HUES6 (cell line): ENCODE results near the gene SCT.

ENCODE experiments used
- H3K27ac ChIP-seq: 2 replicates; pipeline ENCODE4 v1.7.0; 2013; ENCODE audit warnings: low read depth, mild to moderate bottlenecking, low read length, inconsistent platforms
- H3K27me3 ChIP-seq: 2 replicates; pipeline ENCODE4 v1.6.1; 2013; ENCODE audit warnings: low read length; ENCODE audit not compliant: control insufficient read depth, insufficient read depth
- H3K36me3 ChIP-seq: 2 replicates; pipeline ENCODE4 v1.6.1; 2013; ENCODE audit warnings: low read length; ENCODE audit not compliant: control insufficient read depth, insufficient read depth
- H3K4me1 ChIP-seq: 2 replicates; pipeline ENCODE4 v1.6.1; 2013; ENCODE audit warnings: low read length; ENCODE audit not compliant: control insufficient read depth, insufficient read depth
- H3K4me3 ChIP-seq: 2 replicates; pipeline ENCODE4 v1.5.1; 2013; ENCODE audit warnings: low read depth, low read length
- H3K9ac ChIP-seq: one replicate; pipeline ENCODE4 v1.6.1; 2013; ENCODE audit warnings: mild to moderate bottlenecking, low read length
- H3K9me3 ChIP-seq: 2 replicates; pipeline ENCODE4 v1.6.1; 2013; ENCODE audit warnings: low read depth, low read length; ENCODE audit not compliant: control insufficient read depth, insufficient read depth

Gene SCT

GRCh38 chr11:579830-580601 lies 47.0 kb downstream of the SCT start:
- H3K9me3 ChIP-seq: no peaks in the 10 kb centered on the region
- H3K4me3 ChIP-seq: no peak overlapping the region
- no peak overlapping the region for H3K27ac ChIP-seq
- H3K4me1 ChIP-seq: peaks cover 15% of the 10 kb centered on the region
- peaks cover 31% of the 10 kb centered on the region for H3K36me3 ChIP-seq
- peak overlapping the region; percentile 19 for H3K9ac ChIP-seq
- peaks cover 6% of the 10 kb centered on the region for H3K27me3 ChIP-seq

GRCh38 chr11:578276-579035 lies 48.5 kb downstream of the SCT start:
- Histone ChIP-seq H3K27ac (no peak overlapping the region; the same call in 1 of the 2 replicates), H3K9ac (no peak overlapping the region), H3K4me1 (peaks cover 23% of the 10 kb centered on the region), H3K4me3 (peak overlapping the region; percentile 99; the same call in 1 of the 2 replicates), H3K27me3 (peaks cover 16% of the 10 kb centered on the region), H3K9me3 (no peaks in the 10 kb centered on the region), H3K36me3 (peaks cover 21% of the 10 kb centered on the region)

- peaks cover 23% of the 10 kb centered on the region for H3K4me1 ChIP-seq
- H3K9me3 ChIP-seq: no peaks in the 10 kb centered on the region
- peak overlapping the region; percentile 99 for H3K4me3 ChIP-seq
- peaks cover 19% of the 10 kb centered on the region for H3K36me3 ChIP-seq
- peak overlapping the region; percentile 99 for H3K9ac ChIP-seq
- peaks cover 20% of the 10 kb centered on the region for H3K27me3 ChIP-seq
- no peak overlapping the region for H3K27ac ChIP-seq
Observed at GRCh38 chr11:577611-577894, 49.4 kb downstream of the SCT start.

GRCh38 chr11:576811-577610 lies 50.0 kb downstream of the SCT start:
- H3K4me1 ChIP-seq: peaks cover 24% of the 10 kb centered on the region
- peaks cover 15% of the 10 kb centered on the region for H3K36me3 ChIP-seq
- H3K4me3 ChIP-seq: peak overlapping the region; percentile 99
- no peaks in the 10 kb centered on the region for H3K9me3 ChIP-seq
- H3K27ac ChIP-seq: peak overlapping the region; percentile 81; the same call in 1 of the 2 replicates
- H3K27me3 ChIP-seq: peaks cover 20% of the 10 kb centered on the region
- H3K9ac ChIP-seq: peak overlapping the region; percentile 99
